SU-DHL-6 (cell line): ENCODE results near the gene ADIPOR2.

ENCODE experiments used
- H2AFZ ChIP-seq: fragments of 200-600 bp; sonication (generic); 2 replicates; pipeline ENCODE4 v1.6.1; 2014; ENCODE audit warnings: low read depth, mild to moderate bottlenecking, moderate library complexity, mixed read lengths, antibody characterized with exemption, low read length; ENCODE audit not compliant: severe bottlenecking
- H3F3A ChIP-seq: fragments of 200-600 bp; shearing (Covaris generic); 2 replicates; pipeline ENCODE4 v1.6.0; 2016; ENCODE audit warnings: antibody characterized with exemption, mild to moderate bottlenecking; ENCODE audit not compliant: insufficient read depth
- H3K27ac ChIP-seq: fragments of 200-600 bp; sonication (generic); 2 replicates; pipeline ENCODE4 v1.5.1; 2016; ENCODE audit warnings: low read depth, mild to moderate bottlenecking, low read length, moderate library complexity, mixed read lengths
- H3K27me3 ChIP-seq: fragments of 200-600 bp; sonication (generic), shearing (Covaris generic); 2 replicates; pipeline ENCODE4 v1.6.0; 2014; ENCODE audit warnings: mild to moderate bottlenecking, low read length
- H3K36me3 ChIP-seq: fragments of 200-600 bp; sonication (generic); 2 replicates; pipeline ENCODE4 v1.6.1; 2014; ENCODE audit warnings: mild to moderate bottlenecking, low read length, mixed read lengths
- H3K4me2 ChIP-seq: fragments of 300-600, 200-600 bp; shearing (Covaris generic), sonication (generic); 2 replicates; pipeline ENCODE4 v1.6.0; 2014; ENCODE audit warnings: low read length, low read depth, mild to moderate bottlenecking; ENCODE audit not compliant: poor library complexity, severe bottlenecking
- H3K4me3 ChIP-seq: fragments of 200-600 bp; sonication (generic); 2 replicates; pipeline ENCODE4 v1.5.1; 2014; ENCODE audit warnings: antibody characterized with exemption, low read length, mild to moderate bottlenecking, mixed read lengths; ENCODE audit not compliant: insufficient read depth, poor library complexity, severe bottlenecking
- H3K79me2 ChIP-seq: fragments of 200-600 bp; sonication (generic); 2 replicates; pipeline ENCODE4 v1.6.1; 2014; ENCODE audit warnings: mild to moderate bottlenecking, low read length, moderate library complexity; ENCODE audit not compliant: insufficient read depth
- H3K9ac ChIP-seq: fragments of 200-600 bp; sonication (generic); 2 replicates; pipeline ENCODE4 v1.7.0; 2014; ENCODE audit warnings: mild to moderate bottlenecking, low read length
- H3K9me2 ChIP-seq: fragments of 200-600 bp; sonication (generic); replicated peaks from 2 replicates; pipeline ENCODE4 v1.6.1; 2014; ENCODE audit warnings: low read length; ENCODE audit not compliant: insufficient read depth
- H3K9me3 ChIP-seq: fragments of 200-600 bp; sonication (generic); 2 replicates; pipeline ENCODE4 v1.6.1; 2014; ENCODE audit warnings: low read length, mixed read lengths; ENCODE audit not compliant: insufficient read depth
- H4K20me1 ChIP-seq: fragments of 200-600 bp; sonication (generic); 2 replicates; pipeline ENCODE4 v1.6.1; 2014; ENCODE audit warnings: low read depth, mild to moderate bottlenecking, antibody characterized with exemption, low read length, moderate library complexity, mixed read lengths
- CTCF ChIP-seq: fragments of 200-600 bp; sonication (generic); IDR thresholded peaks from one replicate; pipeline ENCODE4 v1.5.1; 2017; ENCODE audit warnings: antibody characterized with exemption, mild to moderate bottlenecking, low read length, moderate library complexity; ENCODE audit not compliant: insufficient read depth, poor library complexity, severe bottlenecking
- EZH2phosphoT487 ChIP-seq: fragments of 200-600 bp; sonication (generic), shearing (Covaris generic); conservative IDR thresholded peaks from 2 replicates; pipeline ENCODE4 v1.6.1; 2018; ENCODE audit warnings: mild to moderate bottlenecking, antibody characterized with exemption, low read length, moderate library complexity, mixed read lengths

ADIPOR2 gene

GRCh38 chr12:1646569-1647284 lies 44.1 kb upstream of the ADIPOR2 start:
- Histone ChIP-seq H4K20me1 (no peaks in the 10 kb centered on the region), H3K36me3 (no peaks in the 10 kb centered on the region), H3K4me3 (no peak overlapping the region), H3K27ac (no peak overlapping the region), H2AFZ (no peak overlapping the region), H3K27me3 (no peaks in the 10 kb centered on the region), H3K9me3 (no peaks in the 10 kb centered on the region), H3K9ac (no peak overlapping the region), H3K79me2 (no peaks in the 10 kb centered on the region), H3F3A (no peaks in the 10 kb centered on the region), H3K9me2 (no peaks in the 10 kb centered on the region), H3K4me2 (no peak overlapping the region)
- TF ChIP-seq EZH2phosphoT487 = no peak
- no peak for TF ChIP-seq CTCF

GRCh38 chr12:1647285-1647669 lies 43.6 kb upstream of the ADIPOR2 start:
- H3K4me3 ChIP-seq = no peak overlapping the region
- no peak overlapping the region for H3K4me2 ChIP-seq
- no peaks in the 10 kb centered on the region for H3K9me2 ChIP-seq
- H3K79me2 ChIP-seq = no peaks in the 10 kb centered on the region
- H3K27ac ChIP-seq = no peak overlapping the region
- no peaks in the 10 kb centered on the region for H3K27me3 ChIP-seq
- H3K36me3 ChIP-seq = no peaks in the 10 kb centered on the region
- H4K20me1 ChIP-seq = no peaks in the 10 kb centered on the region
- TF ChIP-seq CTCF (no peak), EZH2phosphoT487 (no peak)
- H3K9ac ChIP-seq = no peak overlapping the region
- no peaks in the 10 kb centered on the region for H3F3A ChIP-seq
- no peak overlapping the region for H2AFZ ChIP-seq
- no peaks in the 10 kb centered on the region for H3K9me3 ChIP-seq

GRCh38 chr12:1650260-1650977 lies 40.5 kb upstream of the ADIPOR2 start:
- no peaks in the 10 kb centered on the region for H3K27me3 ChIP-seq
- no peaks in the 10 kb centered on the region for H3K9me3 ChIP-seq
- H3K4me3 ChIP-seq = no peak overlapping the region
- TF ChIP-seq CTCF = no peak
- TF ChIP-seq EZH2phosphoT487 = no peak
- H3K4me2 ChIP-seq = no peak overlapping the region
- H3F3A ChIP-seq = no peaks in the 10 kb centered on the region
- H3K36me3 ChIP-seq = no peaks in the 10 kb centered on the region
- no peak overlapping the region for H2AFZ ChIP-seq
- H3K9me2 ChIP-seq = no peaks in the 10 kb centered on the region
- H3K9ac ChIP-seq = no peak overlapping the region
- no peak overlapping the region for H3K27ac ChIP-seq
- no peaks in the 10 kb centered on the region for H4K20me1 ChIP-seq
- no peaks in the 10 kb centered on the region for H3K79me2 ChIP-seq
